NCI-H1048 (cell line): ENCODE results near the gene SLC34A1.
"Not testable (repeated sequence)": the region's sequence is repeated elsewhere in the genome, so short reads cannot be mapped to it uniquely, and the experiment has no call there.

Experiments
- DNase-seq: peaks from one replicate; lab custom pipeline; 2025; lab: John Stamatoyannopoulos, UW

The SLC34A1 gene

DNA sequence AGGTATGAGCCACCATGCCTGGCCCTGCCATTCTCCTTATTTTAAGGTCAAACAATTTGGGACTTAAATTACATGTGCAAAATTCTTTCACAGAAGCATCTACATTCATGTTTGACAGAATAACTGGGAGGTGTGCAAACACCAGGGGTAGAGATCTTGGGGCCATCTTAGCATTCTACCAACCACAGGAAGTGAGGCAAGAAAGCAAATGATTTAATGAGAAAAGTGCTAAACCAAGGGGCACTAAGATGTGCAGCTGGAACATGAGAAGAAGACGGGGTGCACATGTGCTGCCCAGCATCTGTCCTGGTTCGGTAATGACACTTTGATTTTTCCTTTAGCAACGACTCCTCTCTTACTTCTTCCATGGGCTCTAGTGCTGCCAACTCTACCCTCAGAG lies 26.3 kb downstream of the SLC34A1 start:
- no peak for DNase-seq

DNA sequence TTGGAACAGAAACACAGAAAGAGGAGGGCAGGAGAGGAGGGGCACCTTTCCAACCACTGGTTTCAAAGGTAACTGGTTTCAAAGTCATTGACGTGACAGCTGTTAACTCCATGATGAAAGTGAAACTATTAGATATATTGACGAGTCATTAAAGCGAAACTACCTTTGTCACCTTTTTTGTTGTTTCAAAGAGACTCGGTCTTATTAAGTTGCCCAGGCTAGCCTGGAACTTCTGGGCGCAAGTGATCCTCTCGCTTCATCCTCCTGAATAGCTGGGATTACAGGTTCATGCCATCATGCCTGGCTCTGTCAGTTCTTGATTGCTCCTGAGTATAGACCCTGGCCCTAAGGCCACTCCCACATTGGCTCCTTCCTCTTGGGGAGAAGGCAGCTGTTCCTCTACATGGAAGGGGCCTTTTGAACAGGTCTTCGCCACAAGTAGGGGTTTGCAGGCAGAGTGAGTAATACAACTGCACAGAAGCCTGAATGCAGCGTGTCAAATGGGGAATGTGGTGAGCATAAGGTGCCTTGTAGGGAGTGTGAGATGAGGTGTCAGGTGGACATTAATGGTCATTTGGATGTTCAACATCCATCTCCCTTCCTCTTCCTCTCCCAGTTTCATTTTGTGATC lies 28.5 kb downstream of the SLC34A1 start:
- DNase-seq = no peak

DNA sequence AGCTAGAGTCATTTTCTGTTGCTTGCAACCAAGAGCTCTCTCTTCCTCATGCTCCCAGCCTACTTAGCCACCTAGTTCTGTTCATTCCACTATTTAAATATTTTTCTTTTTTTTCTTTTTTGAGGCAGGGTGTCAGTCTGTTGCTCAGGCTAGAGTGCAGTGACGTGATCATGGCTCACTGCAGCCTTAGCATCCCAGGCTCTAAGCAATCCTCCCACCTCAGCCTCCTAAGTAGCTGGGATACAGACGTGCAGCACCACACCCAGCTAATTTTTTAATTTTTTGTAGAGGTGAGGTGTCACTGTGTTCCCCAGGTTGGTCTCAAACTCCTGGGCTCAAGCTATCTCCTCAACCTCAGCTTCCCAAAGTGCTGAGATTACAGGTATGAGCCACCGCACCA lies 30.2 kb downstream of the SLC34A1 start:
- DNase-seq = no peak

DNA sequence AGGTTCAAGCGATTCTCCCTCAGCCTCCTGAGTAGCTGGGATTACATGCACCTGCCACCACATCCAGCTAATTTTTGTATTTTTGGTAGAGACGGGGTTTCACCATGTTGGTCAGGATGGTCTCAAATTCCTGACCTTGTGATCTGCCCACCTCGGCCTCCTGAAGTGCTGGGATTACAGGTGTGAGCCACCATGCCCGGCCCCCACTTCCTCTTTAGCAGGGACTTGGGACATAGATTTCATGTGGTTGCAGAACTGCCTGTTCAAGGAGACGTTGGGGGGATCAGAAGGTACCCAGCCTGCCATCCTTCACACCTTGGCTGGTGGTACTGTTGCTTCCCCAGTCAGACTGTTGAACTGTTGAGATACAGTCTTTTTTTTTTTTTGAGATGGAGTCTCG lies 32.8 kb downstream of the SLC34A1 start:
- DNase-seq = not testable (repeated sequence)

DNA sequence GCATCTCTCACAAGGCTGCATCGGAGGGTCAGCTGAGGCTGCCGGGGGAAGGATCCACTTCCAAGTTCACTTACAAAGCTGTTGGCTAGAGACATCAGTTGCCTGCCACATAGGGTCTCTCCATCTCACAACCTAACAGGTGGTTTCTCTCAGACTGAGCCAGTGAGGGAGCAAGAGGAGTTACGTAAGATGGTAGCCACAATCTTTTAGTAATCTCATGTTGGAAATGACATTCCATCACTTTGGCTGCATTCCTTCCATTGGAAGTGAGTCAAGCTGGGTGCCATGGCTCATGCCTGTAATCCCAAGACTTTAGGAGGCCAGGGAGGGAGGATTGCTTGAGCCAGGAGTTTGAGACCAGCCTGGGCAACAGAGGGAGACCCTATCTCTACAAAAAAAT lies 34.8 kb downstream of the SLC34A1 start:
- DNase-seq = no peak

DNA sequence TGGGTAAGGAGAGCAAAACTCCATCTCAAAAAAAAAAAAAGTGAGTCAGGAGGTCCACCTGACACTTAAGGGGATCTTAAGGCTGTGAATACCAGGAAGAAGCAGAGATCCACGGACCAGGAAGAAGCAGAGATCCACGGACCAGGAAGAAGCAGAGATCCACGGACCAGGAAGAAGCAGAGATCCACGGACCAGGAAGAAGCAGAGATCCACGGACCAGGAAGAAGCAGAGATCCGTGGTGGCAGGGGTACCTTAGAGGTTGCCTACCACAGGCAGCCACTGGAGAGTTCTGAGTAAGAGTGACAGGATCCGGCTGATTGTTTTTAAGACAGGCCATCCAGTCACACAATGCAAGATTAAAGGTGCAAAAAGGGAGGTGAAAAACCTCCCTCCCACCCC lies 36.2 kb downstream of the SLC34A1 start:
- DNase-seq = not testable (repeated sequence)

DNA sequence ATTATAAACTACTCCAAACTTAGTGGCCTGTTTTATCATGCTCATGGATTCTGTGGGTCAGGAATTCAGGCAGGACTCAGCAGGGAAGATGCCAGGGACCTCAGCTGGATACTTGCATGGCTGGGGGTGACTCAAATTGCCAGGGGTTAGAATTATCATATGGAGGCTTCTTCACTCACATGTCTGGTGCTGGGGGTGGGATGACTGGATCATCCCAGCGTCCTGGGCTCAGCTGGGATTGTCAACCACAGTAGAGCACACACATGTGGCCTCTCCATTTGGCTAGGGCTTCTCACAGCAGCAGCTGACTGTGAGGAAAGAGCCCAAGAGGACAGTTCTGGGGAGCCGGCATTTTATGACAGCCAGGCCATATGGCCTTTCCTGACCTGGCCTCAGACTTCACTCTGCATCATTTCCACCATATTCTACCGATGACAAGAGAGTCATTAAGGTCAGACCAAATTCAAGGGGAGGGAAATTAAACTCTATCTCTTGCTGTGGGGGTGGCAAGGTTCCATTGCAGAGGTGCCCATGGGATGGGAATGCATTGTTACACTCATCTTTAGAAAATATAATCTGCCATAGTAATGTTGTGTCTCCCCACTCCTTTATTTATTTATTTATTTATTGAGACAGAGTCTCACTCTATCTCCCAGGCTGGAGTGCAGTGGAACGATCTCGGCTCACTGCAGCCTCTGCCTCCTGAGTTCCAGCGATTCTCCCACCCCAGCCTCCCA lies 37.0 kb downstream of the SLC34A1 start:
- DNase-seq = no peak

DNA sequence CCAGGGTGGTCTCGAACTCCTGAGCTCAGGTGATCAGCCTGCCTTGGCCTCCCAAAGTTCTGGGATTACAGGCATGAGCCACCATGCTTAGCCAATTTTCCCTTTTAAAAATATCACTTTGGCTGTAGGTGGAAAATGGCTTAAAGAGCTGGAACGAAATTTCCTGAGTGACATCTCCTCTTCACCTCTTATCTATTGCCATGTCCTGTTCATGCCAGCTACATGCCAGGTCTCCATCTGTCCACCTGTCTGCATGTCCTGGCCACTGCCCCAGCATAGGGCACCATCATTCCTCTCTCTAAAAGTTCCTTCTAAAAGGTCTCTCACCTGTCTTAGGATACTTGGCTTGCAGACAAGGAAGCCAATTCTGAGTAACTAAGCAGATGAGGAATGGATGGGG lies 39.4 kb downstream of the SLC34A1 start:
- DNase-seq = no peak

DNA sequence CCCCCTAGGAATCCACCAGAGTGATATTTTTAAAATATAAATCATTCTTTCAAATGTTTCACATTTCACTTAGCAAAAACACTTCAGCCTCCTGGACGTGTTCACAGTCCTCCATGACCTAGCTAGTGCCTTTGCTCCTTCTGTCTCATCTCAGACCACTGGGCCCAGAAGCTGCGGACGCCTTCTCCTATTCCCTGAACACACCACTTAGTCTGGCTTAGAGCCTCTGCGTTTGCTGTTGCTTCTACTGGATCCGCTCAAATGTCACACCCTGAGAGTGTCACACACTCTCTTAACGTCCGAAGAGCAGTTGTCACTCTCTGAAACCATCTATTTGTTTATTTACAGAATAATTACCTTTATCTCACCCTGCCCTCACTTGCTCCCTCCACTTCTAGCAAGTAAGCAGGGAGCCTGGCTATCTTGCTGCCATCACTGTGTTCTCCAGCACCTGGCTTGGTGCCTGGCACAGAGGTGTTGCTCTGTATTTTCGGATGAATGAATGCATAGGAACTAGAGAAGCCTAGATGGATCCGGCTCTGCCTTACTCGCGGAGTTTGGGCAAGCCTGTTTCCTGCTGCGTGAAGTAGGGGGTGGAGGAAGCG lies 41.1 kb downstream of the SLC34A1 start:
- DNase-seq = no peak

DNA sequence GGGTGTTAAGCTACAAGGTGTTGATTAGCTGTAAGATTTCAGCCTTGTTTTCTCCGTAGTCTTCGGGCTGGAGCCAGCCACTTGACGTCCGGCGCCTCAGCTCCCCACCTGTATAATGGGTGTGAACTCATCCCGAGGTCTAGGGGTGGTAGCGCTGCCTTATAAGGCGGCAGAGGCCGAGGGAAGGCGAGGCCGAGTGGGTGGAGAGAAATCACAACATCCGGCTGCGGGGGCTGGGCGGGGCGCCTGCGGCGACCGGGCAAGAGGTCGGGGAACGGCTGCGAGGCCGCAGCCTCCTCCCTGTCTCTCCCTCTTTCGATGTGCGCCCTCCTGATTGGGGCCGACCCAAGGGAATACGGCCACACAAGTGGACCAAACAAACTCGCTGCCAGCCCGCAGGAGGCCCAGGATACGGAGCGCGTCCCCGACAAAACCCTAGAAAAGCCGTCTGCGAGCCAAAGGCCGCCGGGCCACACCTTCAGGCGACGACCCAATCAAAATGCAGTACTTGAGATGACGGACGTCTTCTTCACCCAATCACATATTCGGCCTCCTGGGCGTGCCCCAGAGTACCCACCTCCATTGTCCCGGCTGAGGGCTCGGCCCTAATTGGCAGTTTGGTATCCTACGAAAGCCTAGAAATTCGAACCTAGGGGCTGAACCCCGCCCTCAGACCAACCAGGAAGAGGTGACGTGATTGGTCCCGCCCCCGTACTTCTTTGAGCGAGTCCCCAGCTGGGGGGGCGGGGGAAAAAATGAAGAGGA lies 41.7 kb downstream of the SLC34A1 start:
- DNase-seq = peak; percentile 99

DNA sequence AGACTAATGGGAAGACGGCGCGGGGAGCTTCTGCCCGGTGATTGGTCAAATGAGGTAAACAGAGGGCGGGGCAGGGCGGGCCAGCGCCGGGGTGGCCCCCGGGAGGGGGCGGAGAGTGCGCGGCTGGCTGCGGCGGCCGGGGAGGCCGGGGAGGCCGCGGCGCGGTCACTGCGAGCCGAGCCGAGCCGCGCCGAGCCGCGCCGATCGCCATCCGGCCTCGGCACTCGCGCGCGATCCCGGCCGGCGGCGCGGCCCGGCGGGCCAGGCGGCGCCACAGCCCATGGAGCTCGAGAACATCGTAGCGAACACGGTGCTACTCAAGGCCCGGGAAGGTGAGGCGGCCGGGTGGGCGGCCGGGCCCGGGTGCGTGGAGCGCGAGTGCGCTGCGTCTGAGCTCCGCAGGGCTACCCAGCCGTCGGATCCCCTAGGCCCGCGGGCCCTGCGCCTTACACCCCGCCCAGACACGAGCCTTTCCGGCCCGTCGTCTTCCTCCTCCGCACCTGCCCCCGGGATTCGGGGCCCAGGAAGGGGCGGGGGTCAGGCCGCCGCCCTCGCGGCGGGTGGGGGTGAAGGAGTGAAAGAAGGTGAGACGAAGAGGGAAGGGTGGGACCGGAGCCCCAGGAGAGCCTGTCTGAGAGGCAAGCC lies 42.5 kb downstream of the SLC34A1 start, which contains the start of gene GRK6:
Gene GRK6, plus strand, starts transcription at position 111 of the 645 bp plus-strand sequence. Its CDS starts 170 bp downstream, at position 281.
- DNase-seq = no peak

DNA sequence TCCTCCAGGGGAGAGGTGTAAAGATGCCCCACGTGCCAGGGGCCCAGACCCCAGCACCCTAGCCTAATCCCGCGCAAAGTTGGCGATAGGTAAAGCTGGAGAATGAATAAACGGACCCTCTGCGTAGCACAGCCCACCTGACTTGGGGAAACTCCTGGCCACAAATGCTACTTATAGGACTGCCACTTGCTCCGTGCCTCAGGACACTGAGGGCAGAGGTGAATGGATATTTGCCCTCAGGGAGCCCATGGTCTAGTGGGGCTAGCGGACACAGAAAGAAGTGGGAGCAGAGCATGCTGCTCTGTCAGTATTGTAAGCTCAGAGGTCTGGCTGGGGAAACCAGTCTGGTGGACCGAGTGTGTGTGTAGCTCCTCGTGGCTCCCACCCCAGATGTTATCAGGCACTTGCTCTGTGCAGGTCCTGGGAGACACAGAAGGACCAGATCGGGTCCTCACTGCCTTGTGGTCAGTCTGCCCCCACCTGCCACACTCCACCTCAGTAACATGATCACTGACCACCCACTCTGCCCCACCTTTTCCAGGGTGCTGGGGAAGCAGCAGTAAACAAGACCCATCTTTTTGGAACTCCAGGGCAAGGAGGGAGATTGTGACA lies 43.1 kb downstream of the SLC34A1 start:
- no peak for DNase-seq

DNA sequence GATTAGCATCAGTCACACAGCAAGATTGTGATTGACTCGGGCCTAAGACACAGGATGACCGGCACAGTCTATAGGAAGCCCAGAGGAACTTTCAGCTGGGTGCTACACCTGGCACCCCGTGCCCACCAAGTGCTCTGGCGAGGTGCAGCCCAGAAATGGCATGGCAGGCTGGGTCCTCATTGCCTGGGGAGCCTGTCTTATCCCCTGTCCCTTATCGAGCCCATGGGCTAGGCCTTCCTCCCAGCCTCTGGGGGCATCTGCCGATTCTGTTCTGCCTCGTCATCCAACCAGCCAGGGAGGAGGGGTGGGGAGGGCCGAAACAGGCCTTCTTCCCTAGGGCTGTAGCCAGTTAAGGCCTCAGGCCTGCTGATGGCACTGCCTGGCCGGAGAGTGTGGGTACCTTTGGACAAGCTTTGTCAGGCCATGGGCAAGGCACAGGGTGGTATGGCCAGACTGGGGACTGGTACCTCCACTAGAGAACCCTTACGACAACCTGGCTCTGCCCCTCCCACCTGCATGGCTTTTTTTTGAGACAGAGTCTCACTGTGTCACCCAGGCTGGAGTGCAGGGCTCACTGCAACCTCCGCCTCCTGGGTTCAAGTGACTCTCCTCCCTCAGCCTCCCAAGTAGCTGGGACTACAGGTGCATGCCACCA lies 43.8 kb downstream of the SLC34A1 start:
- DNase-seq = no peak

DNA sequence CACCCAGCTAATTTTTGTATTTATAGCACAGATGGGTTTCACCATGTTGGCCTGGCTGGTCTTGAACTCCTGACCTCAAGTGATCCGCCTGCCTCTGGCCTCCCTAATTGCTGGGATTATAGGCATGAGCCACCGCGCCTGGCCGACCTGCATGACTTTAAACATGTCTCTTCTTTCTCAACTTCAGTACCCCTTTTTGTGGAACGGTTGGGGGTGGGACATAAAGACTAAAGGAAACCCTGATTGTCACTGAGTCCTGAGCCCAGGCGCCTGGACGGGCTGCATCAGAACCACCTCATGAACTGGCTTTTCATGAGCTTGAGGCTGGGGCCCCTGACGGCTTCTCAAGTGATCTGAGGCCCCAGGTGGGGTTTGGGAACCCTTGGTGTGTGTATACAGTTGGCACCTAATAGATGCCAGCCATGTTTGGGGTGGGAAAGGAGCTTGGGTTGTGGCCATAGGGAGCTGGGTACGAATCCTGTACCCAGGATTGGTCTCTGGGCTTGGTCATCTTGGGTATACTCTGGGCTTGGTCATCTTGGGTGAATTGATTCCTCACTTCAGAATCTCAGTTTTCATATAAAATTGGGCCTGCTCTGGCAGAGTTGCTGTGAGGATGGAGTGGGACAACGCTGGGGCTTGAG lies 44.5 kb downstream of the SLC34A1 start:
- DNase-seq = no peak

DNA sequence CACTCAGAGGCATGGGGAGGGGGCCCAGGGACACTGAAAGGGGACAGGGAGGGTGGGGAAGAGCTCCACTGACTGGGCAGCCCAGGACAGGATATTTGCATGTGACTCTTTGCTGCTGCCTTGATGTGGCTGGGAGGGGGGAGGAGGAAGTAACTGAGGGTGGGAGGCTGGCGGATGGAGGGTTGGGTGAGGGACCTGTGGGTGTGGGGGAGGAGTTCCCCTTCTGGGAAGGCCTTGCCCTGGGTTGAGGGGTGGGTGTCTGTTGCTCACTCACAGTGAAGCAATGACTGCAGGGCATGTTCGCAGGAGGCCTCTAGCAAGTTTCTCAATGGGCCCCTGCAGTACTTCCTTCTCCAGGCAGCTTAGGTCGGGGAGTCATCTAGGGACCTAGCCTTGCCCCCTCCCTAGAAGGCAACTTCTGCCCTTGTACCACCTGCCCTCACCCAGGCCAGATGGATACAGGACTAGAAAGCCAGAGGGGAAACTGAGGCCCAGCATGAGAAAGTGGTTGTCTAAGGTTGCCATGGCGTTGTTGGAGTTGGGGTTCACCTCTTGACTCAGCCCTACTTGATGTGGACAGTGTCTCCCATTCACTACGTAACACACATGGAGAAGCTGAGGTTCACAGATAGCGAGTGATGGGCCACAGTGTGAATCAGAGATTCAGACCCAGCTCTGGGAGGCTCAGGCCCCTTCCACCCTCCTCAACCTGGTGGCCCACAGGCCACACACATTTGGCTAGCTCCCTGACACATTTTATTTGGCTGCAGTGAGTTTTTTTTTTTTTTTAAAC lies 45.2 kb downstream of the SLC34A1 start:
- DNase-seq = no peak

DNA sequence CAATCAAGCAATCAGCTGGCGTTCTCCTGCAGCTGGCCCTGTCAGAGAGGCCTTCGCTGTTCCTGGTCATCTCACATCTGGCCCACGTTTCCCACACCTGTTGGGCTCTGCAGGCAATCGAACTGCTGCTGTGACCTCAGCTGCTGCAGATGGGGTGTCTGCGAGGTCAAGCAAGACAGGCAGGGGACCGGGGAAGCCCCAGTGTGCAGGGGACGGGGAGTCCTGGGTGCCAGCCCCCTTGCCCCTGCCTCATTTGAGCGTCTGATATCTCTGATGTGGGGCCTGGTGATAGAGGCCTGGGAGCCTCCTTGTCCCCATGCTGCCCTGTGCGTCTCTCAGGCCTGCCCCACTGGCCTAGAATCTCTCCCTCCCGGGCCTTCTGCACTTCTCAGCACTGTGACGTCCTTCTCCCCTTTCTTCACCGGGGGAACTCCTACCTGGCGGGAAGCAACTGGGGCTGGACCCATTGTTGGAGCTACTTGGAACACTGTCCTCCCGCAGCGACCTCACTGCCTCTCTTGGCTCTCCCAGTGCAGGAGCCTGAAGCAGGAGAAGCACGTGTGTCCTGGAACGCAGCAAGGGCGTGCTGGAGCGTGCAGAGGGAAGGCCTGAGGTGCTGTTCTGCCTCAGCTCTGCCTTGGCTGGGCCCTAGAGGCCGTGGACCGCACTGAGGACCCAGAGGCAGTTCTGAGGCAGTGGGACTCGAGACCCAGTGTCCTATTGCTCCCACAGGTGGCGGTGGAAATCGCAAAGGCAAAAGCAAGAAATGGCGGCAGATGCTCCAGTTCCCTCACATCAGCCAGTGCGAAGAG lies 46.1 kb downstream of the SLC34A1 start:
- DNase-seq = no peak

DNA sequence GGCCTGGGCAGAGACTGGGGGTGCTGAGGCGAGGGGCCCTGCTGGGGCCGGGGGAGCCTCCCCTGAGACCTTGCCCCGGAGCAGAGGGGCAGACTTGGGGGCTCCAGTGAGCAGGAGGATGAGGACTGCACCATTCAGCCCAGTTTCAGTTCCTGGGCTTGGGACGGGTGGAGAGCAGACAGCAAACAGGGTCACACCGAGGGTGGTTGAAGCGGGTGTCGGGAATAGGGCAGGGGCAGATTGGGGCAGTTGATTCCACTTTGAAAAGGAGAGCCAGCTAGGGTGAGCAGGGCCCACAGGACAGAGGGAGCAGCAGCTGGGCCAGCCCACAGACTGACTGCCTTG lies 46.7 kb downstream of the SLC34A1 start:
- no peak for DNase-seq

DNA sequence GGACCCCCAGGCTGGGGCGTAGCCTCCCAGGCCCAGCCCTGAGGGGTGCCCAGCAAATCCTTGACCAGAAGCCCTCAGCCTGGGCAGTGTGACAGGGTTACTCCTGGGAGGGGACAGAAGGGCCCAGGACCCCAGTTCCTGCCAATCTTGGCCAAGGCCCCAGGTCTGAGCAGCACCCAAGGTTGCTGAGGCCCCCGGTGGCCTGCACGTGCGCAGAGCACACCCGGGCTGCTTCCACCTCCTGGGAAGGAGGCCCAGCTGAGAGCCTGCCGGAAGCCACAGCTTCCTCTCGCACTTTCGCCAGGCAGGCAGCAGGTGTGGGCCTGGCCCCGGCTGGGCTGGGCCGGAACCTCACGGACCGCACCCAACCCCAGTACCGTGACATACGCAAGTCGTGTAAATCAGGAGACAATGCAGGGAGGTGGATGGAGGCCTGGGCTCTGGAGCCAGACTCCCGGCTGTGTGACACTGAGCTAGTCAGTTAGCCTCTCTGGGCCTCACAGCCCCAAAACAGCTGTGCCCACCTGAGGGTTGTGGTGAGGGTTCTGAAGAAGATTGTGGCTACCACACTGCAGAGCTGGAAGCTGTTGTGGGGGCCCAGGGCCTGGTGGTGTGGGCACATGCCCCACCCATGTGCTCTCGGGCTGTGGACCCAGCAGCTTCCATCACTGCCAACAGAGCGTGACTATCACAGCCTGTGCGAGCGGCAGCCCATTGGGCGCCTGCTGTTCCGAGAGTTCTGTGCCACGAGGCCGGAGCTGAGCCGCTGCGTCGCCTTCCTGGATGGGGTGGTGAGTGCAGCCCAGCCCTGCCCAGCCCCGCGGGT lies 47.3 kb downstream of the SLC34A1 start:
- no peak for DNase-seq
